Left lung (tissue), 10 donors: Measurements from ENCODE around the gene MAN1A1. TPM values are rescaled to one million over a fixed set of nuclear protein-coding genes. Genes with fewer than 3 reads are reported as not detected.

Experiments used
- ATAC-seq: fragments of 200-7000 bp; cut with Tn5 transposase; one replicate; pipeline ENCODE4 v1.9.1; 2020; ENCODE audit warnings: moderate library complexity
- DNase-seq, 4 donors: peaks; one replicate each; pipeline ENCODE4 v3.0.0-alpha.2; 2013 to 2020
- H3K27ac ChIP-seq, 2 donors: fragments of 200-600 bp; sonication (generic) in 1 of 2; one replicate each; pipeline versions ENCODE4 v1.5.0 to v1.8.0; 2020 to 2021
- H3K27me3 ChIP-seq, 2 donors: fragments of 200-600 bp; sonication (generic) in 1 of 2; one replicate each; pipeline versions ENCODE4 v1.5.0 to v1.8.0; 2020 to 2021
- H3K36me3 ChIP-seq, 2 donors: fragments of 200-600 bp; sonication (generic) in 1 of 2; one replicate each; pipeline versions ENCODE4 v1.5.0 to v1.8.0; 2020 to 2021
- H3K4me1 ChIP-seq, 2 donors: fragments of 200-600 bp; one replicate each; pipeline ENCODE4 v1.8.0; 2021
- H3K4me3 ChIP-seq, 2 donors: fragments of 200-600 bp; sonication (generic) in 1 of 2; one replicate each; pipeline versions ENCODE4 v1.5.0 to v1.8.0; 2020 to 2021; ENCODE audit warnings: mild to moderate bottlenecking in 1 of 2
- H3K9me3 ChIP-seq, 2 donors: fragments of 200-600 bp; sonication (generic) in 1 of 2; one replicate each; pipeline versions ENCODE4 v1.5.0 to v1.8.0; 2020 to 2021
- intact Hi-C, 2 donors: fragments of 100-400 bp; cut with DNase I; formaldehyde crosslinking; loops; one replicate each; pipeline versions ENCODE4 v1.11.2 to v1.14.2; 2022
- polyA plus RNA-seq, 6 donors: library from polyadenylated mRNA; unstranded; fragments of 120-200 nt; gene quantifications; one replicate each; pipeline ENCODE4 v1.2.1, GENCODE V29; 2013; ENCODE audit not compliant: insufficient read length in 6 of 6
- total RNA-seq, 2 donors: library from RNA; stranded (reverse); fragmentation: NEBNext Ultra II Directional; extraction: Animal tissue kit (Norgen Biotek cat#: 25700); gene quantifications; one replicate each; pipeline ENCODE4 v1.2.1, GENCODE V29; 2021
- TF ChIP-seq, protein P1 (sequence below), 2 donors: fragments of 200-600 bp; sonication (generic) in 1 of 2; IDR thresholded peaks; one replicate each; pipeline versions ENCODE4 v1.5.0 to v1.8.0; 2021; ENCODE audit warnings: antibody characterized with exemption in 2 of 2
- donor health status: DM: no; HTN: yes; CAD: no.
- donor health status: DM: no; HTN: no; CAD: no.

MAN1A1 gene
- total and polyA plus RNA-seq, 8 donors = 49.6 to 76.6 (median 58.1) TPM

DNA sequence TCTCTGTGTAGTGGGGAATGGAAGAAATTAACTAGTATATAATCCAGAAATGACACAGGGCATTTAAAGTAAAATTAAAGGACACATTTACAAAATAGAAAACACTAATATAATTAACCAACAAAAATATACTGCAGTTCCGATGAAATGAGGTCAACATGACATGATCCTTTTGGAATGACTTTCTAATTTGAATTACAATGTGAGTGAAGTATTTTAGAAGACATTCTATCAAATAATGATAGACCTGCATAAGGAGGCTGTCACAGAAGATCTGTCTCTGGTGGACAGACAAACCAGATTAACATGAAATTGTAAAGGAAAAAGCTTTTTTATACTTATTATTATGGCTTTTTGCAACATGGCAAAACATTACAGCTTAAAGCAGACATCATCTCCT lies 170.5 kb downstream of the MAN1A1 start:
- H3K4me1 ChIP-seq = no peaks in the 10 kb centered on the region
- intact Hi-C loops = no loop called here
- H3K36me3 ChIP-seq = peaks cover 0 to 23% of the 10 kb centered on the region in 2 donors
- no peaks in the 10 kb centered on the region for H3K9me3 ChIP-seq
- H3K4me3 ChIP-seq = no peak overlapping the region
- H3K27me3 ChIP-seq = no peaks in the 10 kb centered on the region
- no peak overlapping the region for H3K27ac ChIP-seq
- no peak for ATAC-seq
- TF ChIP-seq, protein P1, sequence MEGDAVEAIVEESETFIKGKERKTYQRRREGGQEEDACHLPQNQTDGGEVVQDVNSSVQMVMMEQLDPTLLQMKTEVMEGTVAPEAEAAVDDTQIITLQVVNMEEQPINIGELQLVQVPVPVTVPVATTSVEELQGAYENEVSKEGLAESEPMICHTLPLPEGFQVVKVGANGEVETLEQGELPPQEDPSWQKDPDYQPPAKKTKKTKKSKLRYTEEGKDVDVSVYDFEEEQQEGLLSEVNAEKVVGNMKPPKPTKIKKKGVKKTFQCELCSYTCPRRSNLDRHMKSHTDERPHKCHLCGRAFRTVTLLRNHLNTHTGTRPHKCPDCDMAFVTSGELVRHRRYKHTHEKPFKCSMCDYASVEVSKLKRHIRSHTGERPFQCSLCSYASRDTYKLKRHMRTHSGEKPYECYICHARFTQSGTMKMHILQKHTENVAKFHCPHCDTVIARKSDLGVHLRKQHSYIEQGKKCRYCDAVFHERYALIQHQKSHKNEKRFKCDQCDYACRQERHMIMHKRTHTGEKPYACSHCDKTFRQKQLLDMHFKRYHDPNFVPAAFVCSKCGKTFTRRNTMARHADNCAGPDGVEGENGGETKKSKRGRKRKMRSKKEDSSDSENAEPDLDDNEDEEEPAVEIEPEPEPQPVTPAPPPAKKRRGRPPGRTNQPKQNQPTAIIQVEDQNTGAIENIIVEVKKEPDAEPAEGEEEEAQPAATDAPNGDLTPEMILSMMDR (IDR thresholded peaks at IDR 0.05) = no peak
- DNase-seq = no peak

DNA sequence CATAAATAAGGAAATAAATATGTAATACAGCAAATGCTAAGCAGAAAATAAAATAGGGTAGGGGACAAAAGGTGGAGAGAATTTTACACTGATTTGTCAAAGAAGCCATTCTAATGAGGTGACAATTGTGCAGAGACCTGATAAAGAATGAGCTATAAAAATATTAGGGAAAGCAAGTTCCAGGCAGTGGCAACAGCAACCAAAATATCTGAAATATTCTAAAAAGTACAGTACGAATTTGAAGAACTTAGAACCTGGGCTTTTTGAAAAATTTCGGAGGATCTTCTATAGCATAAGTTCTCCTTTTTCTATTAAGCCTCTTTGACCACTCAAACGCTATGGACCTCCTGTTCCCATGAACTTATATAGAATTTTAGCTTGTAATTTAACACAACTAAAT lies 173.1 kb downstream of the MAN1A1 start:
- H3K27me3 ChIP-seq = no peaks in the 10 kb centered on the region
- H3K9me3 ChIP-seq = no peaks in the 10 kb centered on the region
- H3K36me3 ChIP-seq = peaks cover 0 to 22% of the 10 kb centered on the region in 2 donors
- TF ChIP-seq, protein P1 (IDR thresholded peaks at IDR 0.05) = no peak
- DNase-seq (no peak), ATAC-seq (no peak)
- H3K27ac ChIP-seq = no peak overlapping the region
- H3K4me1 ChIP-seq = no peaks in the 10 kb centered on the region
- H3K4me3 ChIP-seq = no peak overlapping the region
- intact Hi-C loops = no loop called here

DNA sequence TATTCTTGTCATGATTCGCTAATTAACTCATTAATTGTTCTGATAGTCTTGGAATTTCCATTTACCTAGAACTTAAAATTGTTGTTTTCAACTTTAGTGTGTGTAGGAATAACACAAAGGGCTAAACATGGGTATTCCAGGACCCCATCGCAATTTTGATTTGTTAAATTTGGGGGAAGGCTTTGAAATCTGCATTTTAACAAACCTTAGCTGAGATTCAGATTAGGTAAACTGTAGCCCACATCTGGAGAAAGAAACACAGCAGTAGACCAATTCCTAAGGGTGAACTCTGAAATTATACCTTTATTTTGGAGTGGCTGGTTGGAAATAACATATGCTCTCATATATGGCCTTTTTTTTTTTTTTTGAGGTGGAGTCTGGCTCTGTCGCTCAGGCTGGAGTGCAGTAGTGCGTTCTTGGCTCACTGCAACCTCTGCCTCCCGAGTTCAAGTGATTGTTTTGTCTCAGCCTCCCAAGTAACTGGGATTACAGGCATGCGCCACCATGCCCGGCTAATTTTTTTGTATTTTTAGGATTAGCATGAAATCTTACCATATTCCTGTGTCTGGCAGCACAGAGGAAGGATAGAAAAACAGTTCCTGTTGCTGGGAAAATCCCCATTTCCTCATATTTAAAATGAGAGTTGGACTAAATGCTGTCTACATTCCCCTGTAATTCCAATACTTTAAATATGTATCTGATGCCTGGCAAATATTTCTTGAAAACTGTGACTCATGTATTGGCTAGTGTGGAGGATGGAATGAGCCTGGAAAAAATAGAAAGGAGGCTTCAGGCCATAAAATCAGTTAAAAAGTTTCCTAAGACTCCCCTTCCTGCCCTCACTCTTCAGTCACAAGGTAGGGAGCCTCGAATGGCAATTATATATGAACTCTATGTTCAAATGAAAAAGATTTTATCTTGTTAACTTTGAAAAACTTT lies 174.4 kb downstream of the MAN1A1 start:
- Histone ChIP-seq H3K27me3 (no peaks in the 10 kb centered on the region), H3K4me3 (no peak overlapping the region), H3K9me3 (no peaks in the 10 kb centered on the region), H3K4me1 (peaks cover 0 to 6% of the 10 kb centered on the region in 2 donors), H3K36me3 (peaks cover 0 to 16% of the 10 kb centered on the region in 2 donors), H3K27ac (no peak overlapping the region)
- TF ChIP-seq, protein P1 (IDR thresholded peaks at IDR 0.05) = no peak
- ATAC-seq (no peak), DNase-seq (no peak)
- intact Hi-C loops = no loop called here

DNA sequence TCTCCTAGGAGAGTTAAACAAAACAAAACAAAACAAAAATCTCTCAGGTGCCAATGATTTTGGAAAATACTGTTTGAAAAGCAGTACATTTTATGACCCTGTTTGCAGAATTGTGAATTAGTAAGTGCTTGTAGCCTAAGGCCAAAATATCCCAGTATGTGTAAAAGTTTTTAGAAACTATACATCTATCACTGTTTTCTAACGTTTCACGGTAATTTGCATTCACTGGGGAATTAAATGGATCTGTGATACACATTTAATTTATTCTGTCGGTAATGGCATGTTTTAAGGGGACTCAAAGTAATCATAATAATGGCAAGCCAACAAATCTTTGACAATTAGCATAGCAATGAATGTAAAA lies 175.5 kb downstream of the MAN1A1 start:
- H3K36me3 ChIP-seq = peaks cover 0 to 6% of the 10 kb centered on the region in 2 donors
- H3K4me1 ChIP-seq = peaks cover 0 to 6% of the 10 kb centered on the region in 2 donors
- intact Hi-C loops = no loop called here
- H3K27me3 ChIP-seq = no peaks in the 10 kb centered on the region
- no peaks in the 10 kb centered on the region for H3K9me3 ChIP-seq
- ATAC-seq (no peak), DNase-seq (no peak)
- no peak overlapping the region for H3K4me3 ChIP-seq
- TF ChIP-seq, protein P1 (IDR thresholded peaks at IDR 0.05) = no peak
- H3K27ac ChIP-seq = no peak overlapping the region

DNA sequence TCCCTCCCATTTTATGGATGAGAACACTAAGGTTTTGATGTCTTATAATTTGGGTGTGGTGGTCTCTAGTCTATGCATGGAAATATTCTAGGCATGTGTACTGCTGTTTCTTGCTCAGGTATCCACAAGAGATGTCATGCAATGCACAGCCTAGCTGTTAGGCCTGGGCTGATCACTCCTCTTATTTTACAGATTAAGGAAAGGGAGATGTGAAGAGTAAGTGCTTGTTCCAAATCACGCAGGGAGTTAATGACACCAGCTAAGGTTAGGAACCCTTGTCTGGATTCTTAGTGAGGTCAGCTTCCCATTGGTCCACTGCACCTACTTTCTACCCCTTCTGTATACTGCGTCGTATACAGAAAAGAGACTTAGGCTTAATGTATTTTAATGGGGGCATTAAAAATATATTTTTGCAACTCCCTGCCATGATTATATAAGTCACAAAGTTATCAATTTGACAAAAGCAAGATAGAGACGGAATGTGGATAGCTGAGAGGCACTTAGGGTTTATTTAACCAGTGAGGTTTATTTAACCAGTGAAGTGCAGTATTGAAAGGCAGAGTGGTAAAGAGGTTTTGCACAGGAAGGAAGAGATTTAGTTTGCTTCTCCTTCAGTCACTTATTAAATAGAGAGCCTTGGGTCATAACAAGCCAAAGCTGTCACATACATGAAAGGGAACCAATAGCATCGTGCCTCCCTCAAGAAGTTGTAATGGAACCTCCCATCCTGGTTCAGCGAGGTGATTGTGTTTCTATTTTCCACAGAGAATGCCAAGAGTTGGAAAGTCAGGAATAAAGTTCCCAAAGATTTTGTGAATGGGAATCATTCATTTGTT lies 176.1 kb downstream of the MAN1A1 start:
- intact Hi-C loops = no loop called here
- peaks cover 0 to 6% of the 10 kb centered on the region in 2 donors for H3K4me1 ChIP-seq
- H3K4me3 ChIP-seq = no peak overlapping the region
- H3K27me3 ChIP-seq = no peaks in the 10 kb centered on the region
- TF ChIP-seq, protein P1 (IDR thresholded peaks at IDR 0.05) = no peak
- DNase-seq (peak in 1 of 4 donors; percentile 37), ATAC-seq (peak; percentile 82)
- peaks cover 0 to 4% of the 10 kb centered on the region in 2 donors for H3K36me3 ChIP-seq
- no peaks in the 10 kb centered on the region for H3K9me3 ChIP-seq
- no peak overlapping the region for H3K27ac ChIP-seq
